ENCODE results near the gene ANKRD13A. TPM values are rescaled to one million over a fixed set of nuclear protein-coding genes. Genes with fewer than 3 reads are reported as not detected.
A peak's percentile ranks its signal among the peaks of the same experiment; 100 is the strongest.
"Not testable (repeated sequence)": the region's sequence is repeated elsewhere in the genome, so short reads cannot be mapped to it uniquely, and the experiment has no call there.

The ANKRD13A gene
- total RNA-seq, 4 donors from 2014 or later, result 91.3 to 165 (median 124) TPM

GRCh38 chr12:110071504-110071903 lies 72.3 kb downstream of the ANKRD13A start:
- Histone ChIP-seq H3K27ac (replicated peaks in 1 of 4) (no peak overlapping the region), H3K4me3 (no peak overlapping the region), H3K27me3 (no peaks in the 10 kb centered on the region), H3K4me1 (peaks cover 0 to 12% (median 8%) of the 10 kb centered on the region in 4 donors), H3K9me3 (no peaks in the 10 kb centered on the region), H3K36me3 (no peaks in the 10 kb centered on the region)
- TF ChIP-seq EP300 (IDR thresholded peaks at IDR 0.05), result no peak
- no peak for TF ChIP-seq CTCF (IDR thresholded peaks at IDR 0.05)
- TF ChIP-seq POLR2AphosphoS5 (IDR thresholded peaks at IDR 0.05), result no peak
- TF ChIP-seq POLR2A (IDR thresholded peaks at IDR 0.05; ENCODE audit: low read depth), result no peak
- DNase-seq (ENCODE audit: extremely low spot score), result no peak
- intact Hi-C loops (cut with DNase I), result no loop called here

GRCh38 chr12:110071967-110072366 lies 72.7 kb downstream of the ANKRD13A start:
- Histone ChIP-seq H3K27me3 (no peaks in the 10 kb centered on the region), H3K36me3 (no peaks in the 10 kb centered on the region), H3K27ac (replicated peaks in 1 of 4) (no peak overlapping the region), H3K4me3 (no peak overlapping the region), H3K4me1 (peaks cover 0 to 12% (median 8%) of the 10 kb centered on the region in 4 donors), H3K9me3 (no peaks in the 10 kb centered on the region)
- TF ChIP-seq POLR2A (IDR thresholded peaks at IDR 0.05; ENCODE audit: low read depth) (no peak), EP300 (IDR thresholded peaks at IDR 0.05) (no peak), POLR2AphosphoS5 (IDR thresholded peaks at IDR 0.05) (no peak), CTCF (IDR thresholded peaks at IDR 0.05) (no peak)
- WGBS, result 94% methylated on average over 3 of the region's 3 CpGs
- intact Hi-C loops (cut with DNase I), result no loop called here
- DNase-seq (ENCODE audit: extremely low spot score), result no peak

GRCh38 chr12:110072636-110073035 lies 73.4 kb downstream of the ANKRD13A start:
- intact Hi-C loops (cut with DNase I); DNase-seq (ENCODE audit: extremely low spot score); H3K36me3 ChIP-seq; H3K9me3 ChIP-seq; H3K27me3 ChIP-seq: not testable (repeated sequence)
- H3K4me3 ChIP-seq, result peak overlapping the region; percentile 48 to 60 (median 51)
- peak overlapping the region in 3 of 4 donors; percentile 1 to 29 (median 27) for H3K27ac ChIP-seq (replicated peaks in 1 of 4)
- WGBS, result 75% methylated on average over 9 of the region's 9 CpGs
- peaks cover 0 to 12% (median 8%) of the 10 kb centered on the region in 4 donors for H3K4me1 ChIP-seq

GRCh38 chr12:110073049-110073831 lies 74.0 kb downstream of the ANKRD13A start:
- WGBS, result 19% methylated on average over 18 of the region's 19 CpGs
- H3K36me3 ChIP-seq, result no peaks in the 10 kb centered on the region
- TF ChIP-seq CTCF (IDR thresholded peaks at IDR 0.05) (no peak), POLR2AphosphoS5 (IDR thresholded peaks at IDR 0.05) (peak in 1 of 2 donors; percentile 30)
- H3K4me3 ChIP-seq, result peak overlapping the region; percentile 48 to 60 (median 51)
- no peak for DNase-seq (ENCODE audit: extremely low spot score)
- H3K9me3 ChIP-seq, result no peaks in the 10 kb centered on the region
- H3K4me1 ChIP-seq, result peaks cover 0 to 12% (median 8%) of the 10 kb centered on the region in 4 donors
- H3K27me3 ChIP-seq, result no peaks in the 10 kb centered on the region
- H3K27ac ChIP-seq (replicated peaks in 1 of 4), result peak overlapping the region in 3 of 4 donors; percentile 1 to 29 (median 27)
- intact Hi-C loops (cut with DNase I), result no loop called here

GRCh38 chr12:110074089-110074488 lies 74.9 kb downstream of the ANKRD13A start:
- H3K4me1 ChIP-seq, result peaks cover 0 to 12% (median 8%) of the 10 kb centered on the region in 4 donors
- H3K27ac ChIP-seq (replicated peaks in 1 of 4), result peak overlapping the region in 3 of 4 donors; percentile 37 to 58 (median 50)
- DNase-seq (ENCODE audit: extremely low spot score), result no peak
- H3K9me3 ChIP-seq, result no peaks in the 10 kb centered on the region
- H3K36me3 ChIP-seq, result no peaks in the 10 kb centered on the region
- peak overlapping the region in 1 of 4 donors; percentile 48 for H3K4me3 ChIP-seq
- intact Hi-C loops (cut with DNase I), result no loop called here
- no peak for TF ChIP-seq POLR2A (IDR thresholded peaks at IDR 0.05; ENCODE audit: low read depth)
- TF ChIP-seq CTCF (IDR thresholded peaks at IDR 0.05), result no peak
- no peak for TF ChIP-seq POLR2AphosphoS5 (IDR thresholded peaks at IDR 0.05)
- TF ChIP-seq EP300 (IDR thresholded peaks at IDR 0.05), result no peak
- no peaks in the 10 kb centered on the region for H3K27me3 ChIP-seq
- 72% methylated on average over 5 of the region's 5 CpGs for WGBS
